SU-DHL-6 (cell line): ENCODE data around the gene ZP1.

ENCODE experiments used
- CTCF ChIP-seq: fragments of 200-600 bp; sonication (generic); IDR thresholded peaks from one replicate; pipeline ENCODE4 v1.5.1; 2017; ENCODE audit warnings: antibody characterized with exemption, mild to moderate bottlenecking, low read length, moderate library complexity; ENCODE audit not compliant: insufficient read depth, poor library complexity, severe bottlenecking
- EZH2phosphoT487 ChIP-seq: fragments of 200-600 bp; sonication (generic), shearing (Covaris generic); conservative IDR thresholded peaks from 2 replicates; pipeline ENCODE4 v1.6.1; 2018; ENCODE audit warnings: mild to moderate bottlenecking, antibody characterized with exemption, low read length, moderate library complexity, mixed read lengths

GRCh38 chr11:60818057-60818456, 49.3 kb upstream of the ZP1 start:
- TF ChIP-seq EZH2phosphoT487, result no peak
- TF ChIP-seq CTCF, result no peak
